ENCODE results near the gene SOWAHC. TPM values are rescaled to one million over a fixed set of nuclear protein-coding genes. Genes with fewer than 3 reads are reported as not detected.
"Not testable (repeated sequence)": the region's sequence is repeated elsewhere in the genome, so short reads cannot be mapped to it uniquely, and the experiment has no call there.

Gene SOWAHC
- polyA plus RNA-seq, 1 of the 3 experiments (the other 2 are of a cell fraction) = 2.9 TPM

DNA sequence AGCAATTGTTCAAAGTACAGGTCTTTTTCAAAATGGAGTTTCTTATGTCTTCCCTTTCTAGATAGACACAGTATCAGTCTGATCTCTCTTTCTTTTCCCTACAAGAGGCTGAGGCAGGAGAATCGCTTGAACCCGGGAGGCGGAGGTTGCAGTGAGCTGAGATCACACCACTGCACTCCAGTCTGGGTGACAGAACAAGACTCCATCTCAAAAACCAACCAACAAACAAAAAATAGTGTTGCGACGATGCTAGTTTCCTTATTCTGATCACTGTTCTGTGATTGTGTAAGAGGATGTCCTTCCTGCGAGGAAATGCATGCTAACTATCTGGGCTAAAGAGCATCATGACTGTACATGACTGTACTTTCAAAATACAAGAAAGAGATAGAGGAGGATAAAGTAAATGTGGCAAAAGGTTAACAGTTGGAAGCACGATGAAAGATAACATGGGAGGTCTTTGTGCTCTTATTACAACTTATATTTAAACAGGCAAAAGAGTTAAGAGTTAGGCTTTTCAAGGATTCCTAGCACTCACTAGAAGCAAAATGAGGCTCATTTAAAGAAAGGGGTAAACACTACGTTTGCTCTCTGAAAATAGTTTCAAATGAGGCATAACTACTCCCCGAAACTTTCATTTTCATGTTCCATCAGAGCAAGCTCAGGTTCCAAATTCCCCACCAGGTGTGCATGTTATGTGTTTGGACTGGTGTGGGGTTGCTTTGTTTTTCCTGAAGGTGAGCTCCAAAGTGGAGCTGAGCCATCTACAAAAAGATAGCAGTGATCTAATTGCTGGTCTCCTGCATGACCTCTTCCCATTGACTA lies 23.8 kb downstream of the SOWAHC start (continued):
- TF ChIP-seq GABPA (IDR thresholded peaks at IDR 0.05; ENCODE audit: low read depth) = no peak

DNA sequence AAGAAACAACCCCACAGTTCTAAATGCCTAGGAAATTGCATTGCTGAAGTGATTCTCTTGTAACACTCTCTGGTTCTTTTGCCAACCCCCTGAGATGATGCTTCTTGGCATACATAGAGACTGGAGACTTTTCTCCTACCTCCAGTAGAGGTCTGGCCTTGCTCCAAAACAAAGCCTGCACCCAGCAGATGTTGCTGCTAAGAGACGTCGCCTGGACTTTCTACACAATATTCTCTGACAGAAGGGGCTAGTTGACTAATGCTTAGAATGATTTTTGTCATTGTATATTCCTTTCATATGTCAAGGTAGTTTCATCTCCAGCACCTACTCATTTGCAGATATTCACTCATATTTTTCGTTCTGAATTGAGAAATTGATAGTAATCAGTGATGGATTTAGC lies 24.6 kb downstream of the SOWAHC start:
- Histone ChIP-seq H3K9me2 (no peaks in the 10 kb centered on the region), H3K4me1 (ENCODE audit: control insufficient read depth in 1 of 2, insufficient read depth in 2 of 2, low read depth in 1 of 2, low read length in 1 of 2) (no peaks in the 10 kb centered on the region), H3F3A (replicated peaks; ENCODE audit: insufficient read depth) (no peaks in the 10 kb centered on the region), H3K9me3 (no peaks in the 10 kb centered on the region), H4K20me1 (ENCODE audit: insufficient read depth) (no peaks in the 10 kb centered on the region), H3K27ac (ENCODE audit: low read depth in 2 of 2, low read length in 1 of 2) (no peak overlapping the region), H3K27me3 (ENCODE audit: insufficient read depth) (no peaks in the 10 kb centered on the region), H3K9ac (no peak overlapping the region), H3K36me3 (replicated peaks in 1 of 2; ENCODE audit: control insufficient read depth in 1 of 2, insufficient read depth in 2 of 2, low read length in 1 of 2) (no peaks in the 10 kb centered on the region), H3K4me2 (no peak overlapping the region), H3K79me2 (ENCODE audit: insufficient read depth) (no peaks in the 10 kb centered on the region), H2AFZ (ENCODE audit: low read depth) (no peak overlapping the region), H3K4me3 (ENCODE audit: low read depth in 2 of 2, low read length in 1 of 2) (no peak overlapping the region)
- WGBS (ENCODE audit: low lambda C conversion rate) = 67% methylated on average over 3 of the region's 3 CpGs
- ChIA-PET POLR2A (no interaction called here), CTCF (no interaction called here)
- no peak for TF ChIP-seq EZH2phosphoT487 (IDR thresholded peaks at IDR 0.05; ENCODE audit: borderline replicate concordance, low read depth)
- TF ChIP-seq RCOR1 (IDR thresholded peaks at IDR 0.05; ENCODE audit: low read length) = no peak
- no peak for TF ChIP-seq FOXM1 (IDR thresholded peaks at IDR 0.05; ENCODE audit: low read depth)
- no peak for TF ChIP-seq MEF2A (IDR thresholded peaks at IDR 0.05; ENCODE audit: borderline replicate concordance, low read depth)
- no peak for TF ChIP-seq TAF1 (IDR thresholded peaks at IDR 0.05; ENCODE audit: borderline replicate concordance, low read depth, low read length)
- TF ChIP-seq, protein P1, sequence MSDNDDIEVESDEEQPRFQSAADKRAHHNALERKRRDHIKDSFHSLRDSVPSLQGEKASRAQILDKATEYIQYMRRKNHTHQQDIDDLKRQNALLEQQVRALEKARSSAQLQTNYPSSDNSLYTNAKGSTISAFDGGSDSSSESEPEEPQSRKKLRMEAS (IDR thresholded peaks at IDR 0.05; ENCODE audit: low read depth) = no peak
- no peak for TF ChIP-seq CHD2 (IDR thresholded peaks at IDR 0.05; ENCODE audit: low read length, partially characterized antibody)
- TF ChIP-seq POLR2AphosphoS5 (IDR thresholded peaks at IDR 0.05; ENCODE audit: low read depth, low read length) = no peak
- TF ChIP-seq TEAD4 (IDR thresholded peaks at IDR 0.05; ENCODE audit: borderline replicate concordance, insufficient read depth) = no peak
- no peak for TF ChIP-seq SMC3 (IDR thresholded peaks at IDR 0.05; ENCODE audit: low read depth, low read length)
- TF ChIP-seq, protein P2, sequence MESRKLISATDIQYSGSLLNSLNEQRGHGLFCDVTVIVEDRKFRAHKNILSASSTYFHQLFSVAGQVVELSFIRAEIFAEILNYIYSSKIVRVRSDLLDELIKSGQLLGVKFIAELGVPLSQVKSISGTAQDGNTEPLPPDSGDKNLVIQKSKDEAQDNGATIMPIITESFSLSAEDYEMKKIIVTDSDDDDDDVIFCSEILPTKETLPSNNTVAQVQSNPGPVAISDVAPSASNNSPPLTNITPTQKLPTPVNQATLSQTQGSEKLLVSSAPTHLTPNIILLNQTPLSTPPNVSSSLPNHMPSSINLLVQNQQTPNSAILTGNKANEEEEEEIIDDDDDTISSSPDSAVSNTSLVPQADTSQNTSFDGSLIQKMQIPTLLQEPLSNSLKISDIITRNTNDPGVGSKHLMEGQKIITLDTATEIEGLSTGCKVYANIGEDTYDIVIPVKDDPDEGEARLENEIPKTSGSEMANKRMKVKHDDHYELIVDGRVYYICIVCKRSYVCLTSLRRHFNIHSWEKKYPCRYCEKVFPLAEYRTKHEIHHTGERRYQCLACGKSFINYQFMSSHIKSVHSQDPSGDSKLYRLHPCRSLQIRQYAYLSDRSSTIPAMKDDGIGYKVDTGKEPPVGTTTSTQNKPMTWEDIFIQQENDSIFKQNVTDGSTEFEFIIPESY (IDR thresholded peaks at IDR 0.05; ENCODE audit: borderline replicate concordance, low read depth) = no peak
- TF ChIP-seq GATA2 (CRISPR knock-in tag; IDR thresholded peaks at IDR 0.05) = no peak
- TF ChIP-seq RAD21 (IDR thresholded peaks at IDR 0.05; ENCODE audit: low read length) = no peak
- no peak for TF ChIP-seq NRF1 (IDR thresholded peaks at IDR 0.05; ENCODE audit: low read depth, low read length)
- TF ChIP-seq, protein P3, sequence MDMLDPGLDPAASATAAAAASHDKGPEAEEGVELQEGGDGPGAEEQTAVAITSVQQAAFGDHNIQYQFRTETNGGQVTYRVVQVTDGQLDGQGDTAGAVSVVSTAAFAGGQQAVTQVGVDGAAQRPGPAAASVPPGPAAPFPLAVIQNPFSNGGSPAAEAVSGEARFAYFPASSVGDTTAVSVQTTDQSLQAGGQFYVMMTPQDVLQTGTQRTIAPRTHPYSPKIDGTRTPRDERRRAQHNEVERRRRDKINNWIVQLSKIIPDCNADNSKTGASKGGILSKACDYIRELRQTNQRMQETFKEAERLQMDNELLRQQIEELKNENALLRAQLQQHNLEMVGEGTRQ (IDR thresholded peaks at IDR 0.05; ENCODE audit: borderline replicate concordance, low read depth, low read length) = no peak
- TF ChIP-seq SIN3A (IDR thresholded peaks at IDR 0.05; ENCODE audit: borderline replicate concordance, low read depth, low read length) = no peak
- no peak for TF ChIP-seq GABPA (IDR thresholded peaks at IDR 0.05; ENCODE audit: low read depth)
- no peak for TF ChIP-seq EP300 (IDR thresholded peaks at IDR 0.05; ENCODE audit: borderline replicate concordance in 1 of 2, low read depth in 1 of 2, low read length in 1 of 2)
- TF ChIP-seq, protein P4, sequence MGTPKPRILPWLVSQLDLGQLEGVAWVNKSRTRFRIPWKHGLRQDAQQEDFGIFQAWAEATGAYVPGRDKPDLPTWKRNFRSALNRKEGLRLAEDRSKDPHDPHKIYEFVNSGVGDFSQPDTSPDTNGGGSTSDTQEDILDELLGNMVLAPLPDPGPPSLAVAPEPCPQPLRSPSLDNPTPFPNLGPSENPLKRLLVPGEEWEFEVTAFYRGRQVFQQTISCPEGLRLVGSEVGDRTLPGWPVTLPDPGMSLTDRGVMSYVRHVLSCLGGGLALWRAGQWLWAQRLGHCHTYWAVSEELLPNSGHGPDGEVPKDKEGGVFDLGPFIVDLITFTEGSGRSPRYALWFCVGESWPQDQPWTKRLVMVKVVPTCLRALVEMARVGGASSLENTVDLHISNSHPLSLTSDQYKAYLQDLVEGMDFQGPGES (IDR thresholded peaks at IDR 0.05; ENCODE audit: low read depth, low read length) = no peak
- no peak for DNase-seq

DNA sequence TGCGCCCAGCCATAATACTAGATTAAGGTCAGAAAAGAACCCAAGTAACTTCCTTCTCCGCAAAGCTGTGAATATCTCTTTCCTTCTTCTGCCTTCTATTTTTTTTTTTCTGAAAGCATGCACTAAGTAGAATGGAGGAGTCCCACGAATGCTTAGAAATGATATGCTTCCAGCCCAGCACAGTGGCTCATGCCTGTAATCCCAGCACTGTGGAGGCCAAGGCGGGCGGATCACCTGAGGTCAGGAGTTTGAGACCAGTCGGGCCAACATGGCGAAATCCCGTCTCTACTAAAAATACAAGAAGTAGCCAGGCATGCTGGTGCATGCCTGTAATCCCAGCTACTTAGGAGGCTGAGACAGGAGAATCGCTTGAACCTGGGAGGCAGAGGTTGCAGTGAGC lies 25.8 kb downstream of the SOWAHC start:
- H3K9me2 ChIP-seq; H3K9ac ChIP-seq; H3K79me2 ChIP-seq (ENCODE audit: insufficient read depth); H3K4me1 ChIP-seq (ENCODE audit: control insufficient read depth in 1 of 2, insufficient read depth in 2 of 2, low read depth in 1 of 2, low read length in 1 of 2); H3F3A ChIP-seq (replicated peaks; ENCODE audit: insufficient read depth); H3K27ac ChIP-seq (ENCODE audit: low read depth in 2 of 2, low read length in 1 of 2); H3K4me2 ChIP-seq; DNase-seq; H3K9me3 ChIP-seq; H4K20me1 ChIP-seq (ENCODE audit: insufficient read depth); H3K36me3 ChIP-seq (replicated peaks in 1 of 2; ENCODE audit: control insufficient read depth in 1 of 2, insufficient read depth in 2 of 2, low read length in 1 of 2); CTCF ChIA-PET; H2AFZ ChIP-seq (ENCODE audit: low read depth); H3K4me3 ChIP-seq (ENCODE audit: low read depth in 2 of 2, low read length in 1 of 2); H3K27me3 ChIP-seq (ENCODE audit: insufficient read depth); POLR2A ChIA-PET: not testable (repeated sequence)
- 89% methylated on average over 9 of the region's 9 CpGs for WGBS (ENCODE audit: low lambda C conversion rate)
